Stomach smooth muscle (tissue), 2 donors: ENCODE results near the gene LDLRAD3.

Source experiments
- H3K27ac ChIP-seq: one replicate; pipeline ENCODE4 v1.7.0; 2013; ENCODE audit warnings: mild to moderate bottlenecking, low read length, inconsistent platforms
- H3K27me3 ChIP-seq, 2 donors: one replicate each; pipeline ENCODE4 v1.7.0; 2013; ENCODE audit warnings: low read length in 2 of 2; ENCODE audit not compliant: insufficient read depth in 2 of 2, control insufficient read depth in 1 of 2
- H3K36me3 ChIP-seq, 2 donors: one replicate each; pipeline ENCODE4 v1.7.0; 2013; ENCODE audit warnings: low read length in 2 of 2; ENCODE audit not compliant: control insufficient read depth in 2 of 2, insufficient read depth in 2 of 2
- H3K4me1 ChIP-seq: one replicate; pipeline ENCODE4 v1.7.0; 2013; ENCODE audit warnings: low read length; ENCODE audit not compliant: control insufficient read depth, insufficient read depth
- H3K4me3 ChIP-seq, 2 donors: one replicate each; pipeline ENCODE4 v1.7.0; 2013; ENCODE audit warnings: low read length in 2 of 2
- H3K9ac ChIP-seq, 2 donors: one replicate each; pipeline ENCODE4 v1.7.0; 2013; ENCODE audit warnings: low read length in 2 of 2, mild to moderate bottlenecking in 1 of 2
- H3K9me3 ChIP-seq, 2 donors: one replicate each; pipeline ENCODE4 v1.7.0; 2013; ENCODE audit warnings: low read length in 2 of 2; ENCODE audit not compliant: control insufficient read depth in 2 of 2
- donor health status: healthy.
- donor health status: Pancreatic carcinoma.

LDLRAD3 gene

GRCh38 chr11:36214976-36215692, 271.3 kb downstream of the LDLRAD3 start:
- Histone ChIP-seq H3K9me3 (peaks cover 3 to 5% of the 10 kb centered on the region in 2 donors), H3K36me3 (no peaks in the 10 kb centered on the region), H3K4me1 (no peaks in the 10 kb centered on the region), H3K27me3 (no peaks in the 10 kb centered on the region), H3K27ac (no peak overlapping the region), H3K9ac (no peak overlapping the region), H3K4me3 (no peak overlapping the region)

GRCh38 chr11:36215693-36216060, 271.8 kb downstream of the LDLRAD3 start:
- Histone ChIP-seq H3K27me3 (no peaks in the 10 kb centered on the region), H3K9me3 (peaks cover 4 to 5% of the 10 kb centered on the region in 2 donors), H3K4me3 (no peak overlapping the region), H3K4me1 (no peaks in the 10 kb centered on the region), H3K36me3 (no peaks in the 10 kb centered on the region), H3K9ac (no peak overlapping the region), H3K27ac (no peak overlapping the region)

GRCh38 chr11:36216061-36216615, 272.3 kb downstream of the LDLRAD3 start:
- H3K9ac ChIP-seq = no peak overlapping the region
- no peak overlapping the region for H3K27ac ChIP-seq
- no peaks in the 10 kb centered on the region for H3K27me3 ChIP-seq

GRCh38 chr11:36218283-36218921, 274.5 kb downstream of the LDLRAD3 start:
- H3K9me3 ChIP-seq = peaks cover 4 to 5% of the 10 kb centered on the region in 2 donors
- no peak overlapping the region for H3K27ac ChIP-seq
- H3K36me3 ChIP-seq = no peaks in the 10 kb centered on the region
- H3K27me3 ChIP-seq = no peaks in the 10 kb centered on the region
- H3K4me3 ChIP-seq = no peak overlapping the region
- peaks cover 11% of the 10 kb centered on the region for H3K4me1 ChIP-seq
- H3K9ac ChIP-seq = no peak overlapping the region

More at GRCh38 chr11:36216061-36216615, 272.3 kb downstream of the LDLRAD3 start:
- Histone ChIP-seq H3K9me3 (peaks cover 4 to 5% of the 10 kb centered on the region in 2 donors), H3K4me3 (no peak overlapping the region), H3K4me1 (no peaks in the 10 kb centered on the region), H3K36me3 (no peaks in the 10 kb centered on the region)

- Histone ChIP-seq H3K9ac (no peak overlapping the region), H3K9me3 (peaks cover 4 to 5% of the 10 kb centered on the region in 2 donors), H3K4me3 (no peak overlapping the region), H3K27me3 (no peaks in the 10 kb centered on the region), H3K4me1 (peaks cover 13% of the 10 kb centered on the region), H3K27ac (no peak overlapping the region), H3K36me3 (no peaks in the 10 kb centered on the region)
These were observed 276.1 kb downstream of the LDLRAD3 start for GRCh38 chr11:36219996-36220395.

GRCh38 chr11:36222831-36223635, 279.2 kb downstream of the LDLRAD3 start:
- Histone ChIP-seq H3K9me3 (peaks cover 4 to 5% of the 10 kb centered on the region in 2 donors), H3K27ac (peak overlapping the region; percentile 31), H3K27me3 (no peaks in the 10 kb centered on the region), H3K36me3 (peaks cover 0 to 4% of the 10 kb centered on the region in 2 donors), H3K4me3 (peak overlapping the region in 1 of 2 donors; percentile 29), H3K9ac (peak overlapping the region in 1 of 2 donors; percentile 21), H3K4me1 (peaks cover 13% of the 10 kb centered on the region)

- Histone ChIP-seq H3K9me3 (peaks cover 0 to 4% of the 10 kb centered on the region in 2 donors), H3K4me3 (no peak overlapping the region), H3K27me3 (no peaks in the 10 kb centered on the region), H3K27ac (no peak overlapping the region), H3K36me3 (peaks cover 0 to 4% of the 10 kb centered on the region in 2 donors), H3K4me1 (peaks cover 13% of the 10 kb centered on the region), H3K9ac (no peak overlapping the region)
These were observed 280.5 kb downstream of the LDLRAD3 start for GRCh38 chr11:36224209-36224882.

- Histone ChIP-seq H3K36me3 (peaks cover 0 to 6% of the 10 kb centered on the region in 2 donors), H3K9me3 (no peaks in the 10 kb centered on the region), H3K4me1 (peaks cover 13% of the 10 kb centered on the region), H3K27me3 (no peaks in the 10 kb centered on the region), H3K9ac (no peak overlapping the region), H3K27ac (no peak overlapping the region), H3K4me3 (no peak overlapping the region)
These were observed 283.2 kb downstream of the LDLRAD3 start for GRCh38 chr11:36227044-36227443.

GRCh38 chr11:36228689-36229088, 284.8 kb downstream of the LDLRAD3 start:
- Histone ChIP-seq H3K36me3 (peaks cover 0 to 6% of the 10 kb centered on the region in 2 donors), H3K27ac (no peak overlapping the region), H3K9me3 (no peaks in the 10 kb centered on the region), H3K27me3 (no peaks in the 10 kb centered on the region), H3K9ac (no peak overlapping the region), H3K4me3 (no peak overlapping the region), H3K4me1 (no peaks in the 10 kb centered on the region)

- Histone ChIP-seq H3K9ac (no peak overlapping the region), H3K4me1 (no peaks in the 10 kb centered on the region), H3K9me3 (no peaks in the 10 kb centered on the region), H3K27me3 (no peaks in the 10 kb centered on the region), H3K4me3 (no peak overlapping the region), H3K36me3 (peaks cover 0 to 6% of the 10 kb centered on the region in 2 donors), H3K27ac (no peak overlapping the region)
These were observed 285.3 kb downstream of the LDLRAD3 start for GRCh38 chr11:36229091-36229705.
